HG02571 (cell line): ENCODE data around the gene HOXB4.

Experiments
- ATAC-seq: cut with Tn5 transposase; IDR thresholded peaks from one replicate; pipeline ENCODE4 v1.9.1; 2021; ENCODE audit warnings: mild to moderate bottlenecking, moderate library complexity; ENCODE audit not compliant: unreplicated experiment

HOXB4 gene

DNA sequence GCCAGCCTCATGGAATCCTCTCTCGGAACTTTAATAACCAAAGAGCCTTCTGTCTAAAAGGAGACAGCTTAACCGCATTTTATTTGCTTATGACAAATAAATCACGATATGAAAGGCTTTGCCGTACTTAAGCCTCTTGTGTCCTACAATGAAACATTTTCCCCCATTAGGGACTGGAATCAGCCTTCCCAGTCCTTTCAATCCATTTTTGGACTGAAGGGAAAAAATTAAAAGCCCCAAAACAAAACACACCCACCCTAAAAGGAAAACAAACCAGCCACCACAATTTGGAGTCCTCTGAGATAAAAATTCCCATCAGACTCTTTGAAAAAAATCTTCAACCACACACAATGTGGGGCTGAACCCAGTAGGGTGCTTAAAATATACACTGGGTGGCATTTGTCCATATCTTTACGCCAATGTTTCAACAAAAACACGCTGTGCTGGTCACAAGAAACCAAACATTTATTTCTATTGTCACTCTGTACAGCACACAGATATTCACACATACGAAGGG, 3.0 kb downstream of the HOXB4 start:
- ATAC-seq = no peak

DNA sequence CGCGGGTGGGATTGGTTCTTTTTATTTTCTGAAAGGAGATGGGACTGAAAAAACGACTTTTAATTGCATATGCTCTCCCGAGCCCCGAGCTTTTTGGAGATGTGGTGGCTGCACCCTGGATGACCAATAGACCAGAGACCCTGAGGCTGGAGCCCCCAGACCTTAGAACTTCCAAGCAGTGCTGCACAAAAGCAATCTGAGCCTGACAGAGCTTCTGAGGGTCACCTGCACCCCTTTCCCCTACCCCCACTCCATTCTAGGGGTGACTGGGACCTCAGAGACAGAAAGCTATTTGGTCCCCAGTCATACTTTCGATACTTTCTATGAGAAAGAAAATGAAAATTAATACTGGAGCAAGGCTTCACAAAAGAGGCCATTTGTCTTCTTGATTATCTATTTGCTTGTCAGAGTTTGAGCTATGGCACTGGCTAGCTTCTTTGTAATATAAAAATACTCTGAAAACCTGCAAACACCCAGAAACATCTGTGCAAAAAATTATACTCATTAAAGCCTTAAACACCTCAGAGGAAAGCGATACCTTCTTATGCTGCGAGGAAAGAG, 3.6 kb downstream of the HOXB4 start:
- ATAC-seq = no peak

DNA sequence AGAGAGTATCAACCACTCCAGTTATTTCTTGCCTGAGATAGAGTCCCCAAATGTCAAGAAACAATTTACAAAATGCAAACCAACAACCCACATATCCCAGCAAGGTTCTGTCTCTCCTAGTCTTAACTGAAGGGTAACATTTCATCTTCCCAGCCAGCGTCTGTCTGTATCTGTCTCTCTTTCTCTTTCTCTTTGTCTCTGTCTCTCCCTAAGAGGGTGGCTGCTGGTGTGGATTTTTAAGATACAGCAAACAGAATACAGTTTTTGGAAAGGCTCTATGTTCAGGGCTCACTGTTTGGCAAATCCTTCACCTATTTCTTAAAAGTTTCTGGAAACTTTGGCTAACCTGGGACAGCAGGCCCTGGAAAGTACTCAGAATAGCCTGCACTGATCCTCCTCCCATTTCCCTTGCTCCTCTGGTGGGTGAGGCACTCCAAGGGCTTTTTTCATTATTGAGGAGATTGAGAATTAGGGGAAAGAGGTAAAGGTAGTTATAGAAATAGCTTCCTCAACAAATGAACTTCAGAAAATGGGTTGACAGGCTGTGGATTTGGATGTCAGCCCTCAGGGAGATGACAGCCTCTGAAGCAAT, 6.2 kb downstream of the HOXB4 start:
- no peak for ATAC-seq

DNA sequence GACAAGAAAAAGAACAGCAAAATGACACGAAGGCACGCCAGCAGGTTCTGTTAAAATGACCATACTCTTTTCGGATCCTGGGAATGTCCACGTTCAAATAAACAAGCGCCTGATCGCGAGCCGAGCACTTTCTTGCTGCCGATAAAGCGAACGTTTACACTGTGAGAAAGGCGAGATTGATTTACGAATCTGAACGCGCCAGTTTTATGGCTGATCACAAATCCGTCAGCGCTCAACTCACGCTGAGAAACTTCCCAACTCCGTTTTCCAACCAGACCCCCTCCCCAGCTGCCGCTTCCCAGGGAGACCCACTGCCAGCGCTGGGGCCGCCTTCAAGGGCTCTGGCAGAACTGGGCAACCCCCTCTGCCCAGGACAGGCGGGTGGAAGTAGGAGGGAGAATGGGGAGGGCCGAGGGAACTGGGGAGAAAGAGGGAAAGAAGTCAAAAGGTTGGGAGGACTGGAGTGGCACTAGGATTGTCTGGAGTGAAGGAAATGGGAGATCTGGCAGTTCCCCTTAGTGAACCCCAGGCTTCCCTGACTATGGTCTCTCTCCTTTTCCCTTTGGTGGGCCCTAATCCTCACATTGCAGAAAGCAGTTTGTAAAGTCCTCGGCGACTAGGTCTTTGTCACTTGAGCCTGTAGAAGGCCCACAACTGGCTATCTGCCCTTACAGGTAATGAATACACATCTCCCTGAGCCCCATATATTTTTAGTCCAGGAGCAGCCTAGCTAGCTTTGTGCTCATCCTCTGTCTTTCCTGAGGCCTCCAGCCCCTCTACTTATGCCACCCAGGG, 6.9 kb downstream of the HOXB4 start:
- no peak for ATAC-seq

DNA sequence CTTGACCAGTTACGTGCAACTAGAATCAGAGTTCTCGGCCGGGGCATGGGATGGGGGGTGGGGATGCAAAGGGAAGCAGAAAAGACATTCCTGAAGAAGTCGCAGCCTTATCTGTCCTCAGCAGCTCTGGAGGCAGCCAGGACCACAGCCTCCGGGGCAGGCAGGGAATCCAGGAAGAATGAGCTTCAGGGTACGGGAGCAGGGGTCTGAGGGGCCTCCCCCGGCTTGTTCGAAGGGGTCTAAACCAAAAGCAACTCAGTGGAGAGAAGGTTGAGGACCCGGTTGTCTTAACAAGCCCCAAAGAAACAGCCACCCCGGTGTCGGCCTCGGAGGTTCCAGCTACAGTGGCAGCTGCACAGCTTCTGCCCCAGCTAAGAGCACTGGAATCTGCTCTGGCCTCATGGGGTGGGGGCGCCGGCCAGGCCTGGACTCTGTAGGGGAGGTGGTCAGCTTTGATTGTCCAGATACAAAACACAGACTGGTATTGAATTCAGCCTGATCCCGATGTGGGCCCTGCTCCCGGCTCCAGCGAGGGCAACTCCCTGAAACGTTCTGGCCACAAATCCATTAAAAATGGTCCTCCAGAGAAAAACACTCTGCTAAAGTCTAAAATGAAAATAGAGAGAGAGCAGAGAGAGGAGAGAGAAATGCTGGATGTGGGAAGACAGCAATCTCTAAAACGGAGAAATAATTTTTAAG, 7.7 kb downstream of the HOXB4 start:
- ATAC-seq = no peak

DNA sequence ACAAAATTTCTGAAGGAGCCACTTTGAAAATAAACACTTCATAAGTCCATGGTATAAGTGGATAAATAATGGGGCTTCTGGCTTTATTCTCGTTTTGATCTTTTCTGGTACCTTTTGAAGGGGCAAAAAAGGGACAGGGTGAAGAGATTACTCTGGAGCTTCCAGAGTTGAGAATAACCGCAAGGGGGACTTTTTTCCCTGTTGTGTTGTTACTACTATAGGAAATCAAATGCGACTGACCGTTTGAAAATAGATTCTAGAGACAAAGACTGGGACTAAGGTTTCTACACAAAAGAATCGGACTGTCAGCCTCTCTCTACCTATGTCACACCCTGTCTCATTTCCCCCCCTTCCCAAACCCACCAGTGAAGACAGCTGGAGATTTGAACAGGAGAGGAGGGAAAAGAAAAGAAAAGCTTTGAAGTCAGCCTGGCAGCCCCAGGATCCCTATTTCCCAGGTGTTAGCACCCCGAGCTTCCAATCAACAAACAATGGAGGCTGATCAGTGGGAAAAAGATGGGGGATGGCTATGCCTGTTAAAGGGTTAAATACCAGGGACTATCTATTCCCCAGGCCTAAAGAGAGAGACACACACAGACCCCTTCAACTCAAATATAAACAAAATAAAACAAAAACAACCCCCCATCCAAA, 8.4 kb downstream of the HOXB4 start:
- ATAC-seq = no peak

DNA sequence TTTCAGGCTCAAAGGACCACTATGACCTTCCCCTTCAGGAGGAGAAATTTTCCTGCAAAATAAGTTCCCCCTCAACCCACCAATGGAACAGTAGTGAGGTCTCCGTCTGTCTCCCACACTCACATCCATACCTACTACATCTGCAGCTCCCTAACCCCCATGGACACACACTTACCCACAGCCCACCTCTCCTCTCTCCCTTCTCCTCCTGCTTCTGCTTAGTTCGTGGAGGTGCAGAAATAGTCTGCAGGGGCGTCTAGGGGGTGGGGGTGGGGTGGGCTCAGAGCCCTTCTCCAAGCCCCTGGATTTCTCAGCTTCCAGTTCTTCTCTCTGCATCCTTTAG, 8.9 kb downstream of the HOXB4 start:
- no peak for ATAC-seq

DNA sequence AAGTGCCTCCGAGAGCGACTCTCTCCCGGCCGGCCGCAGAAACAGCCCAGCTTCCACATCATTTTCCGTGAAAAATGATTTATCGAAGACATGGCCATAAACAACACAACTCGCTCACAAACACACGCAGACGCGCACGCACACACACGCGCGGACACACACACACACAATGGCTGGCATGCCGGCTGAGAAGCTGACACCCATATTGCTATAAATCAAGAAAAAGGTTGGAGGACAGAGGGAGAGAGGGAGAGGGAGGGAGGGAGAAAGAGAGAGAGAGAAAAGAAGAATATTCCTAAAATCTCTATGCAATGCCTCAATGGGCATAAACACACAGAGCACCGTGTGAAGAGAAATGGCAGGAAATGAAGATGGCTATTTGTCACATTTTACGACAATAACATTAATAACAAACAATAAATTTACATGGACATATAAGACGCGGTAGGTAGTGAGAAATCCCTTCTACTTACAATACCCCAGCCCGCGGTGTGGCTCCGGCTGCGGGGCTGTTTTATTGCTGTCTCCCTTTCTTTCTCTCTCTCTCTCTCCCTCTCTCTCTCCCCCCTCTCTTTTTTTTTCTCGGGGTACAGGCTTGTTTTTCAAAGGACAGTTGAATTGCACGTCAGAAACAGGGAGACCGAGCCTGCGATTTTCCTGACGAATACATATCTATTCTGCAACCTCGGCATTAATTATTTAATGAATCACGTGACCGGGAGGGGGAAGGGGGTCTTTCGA, 9.5 kb downstream of the HOXB4 start:
- no peak for ATAC-seq

DNA sequence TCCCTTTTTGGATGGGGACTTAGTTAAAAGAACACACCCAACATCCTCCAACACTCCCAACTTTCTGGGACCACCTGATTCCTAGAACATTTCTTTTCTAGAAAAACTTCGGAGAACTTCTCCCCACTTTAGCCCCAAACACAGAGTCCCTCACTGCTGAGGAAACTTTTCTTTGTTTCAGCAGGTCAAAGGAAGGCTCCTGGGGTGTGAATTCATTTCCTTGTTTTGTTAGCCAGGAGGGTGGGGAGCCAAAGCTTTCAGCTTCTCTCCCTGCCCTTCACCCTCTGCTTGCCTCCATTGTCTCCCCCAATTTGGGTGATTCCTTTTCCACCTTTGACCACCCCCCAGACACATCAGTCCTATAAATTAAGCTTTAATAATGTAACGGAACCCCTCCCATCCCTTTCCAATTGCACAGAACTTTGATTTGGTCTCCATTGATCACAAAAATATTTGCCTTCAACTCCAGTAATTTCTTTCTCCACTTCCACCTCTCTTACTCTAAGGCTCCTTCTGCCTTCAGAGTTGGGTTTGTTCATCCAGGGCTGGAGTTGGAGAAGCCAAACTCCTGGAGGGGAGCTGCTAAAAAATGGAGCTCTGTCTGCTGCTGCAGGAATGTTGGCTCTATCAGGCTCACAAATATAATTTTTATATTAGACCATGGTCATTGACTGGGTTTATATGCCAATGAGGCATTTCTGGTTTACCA, 10.3 kb downstream of the HOXB4 start:
- ATAC-seq = no peak

DNA sequence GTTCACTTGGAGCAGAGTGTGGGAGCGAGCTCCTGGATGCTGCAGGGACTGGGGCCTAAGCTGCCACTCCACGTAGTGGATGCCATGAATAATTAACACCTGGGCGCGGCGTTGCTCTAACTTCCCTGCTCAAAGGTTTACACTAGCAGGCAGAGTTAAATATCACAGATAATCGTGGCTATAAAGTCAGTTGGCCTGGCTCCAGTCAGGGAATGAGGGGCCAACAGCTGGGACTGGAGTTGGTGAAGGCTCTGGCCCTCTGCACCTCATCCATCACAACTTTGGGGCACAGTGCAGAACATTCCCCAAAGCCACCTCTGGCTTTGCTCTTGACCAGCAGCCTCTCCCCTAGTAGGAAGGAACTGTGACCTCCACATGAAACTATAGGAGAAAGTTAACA, 10.9 kb downstream of the HOXB4 start:
- ATAC-seq = no peak

DNA sequence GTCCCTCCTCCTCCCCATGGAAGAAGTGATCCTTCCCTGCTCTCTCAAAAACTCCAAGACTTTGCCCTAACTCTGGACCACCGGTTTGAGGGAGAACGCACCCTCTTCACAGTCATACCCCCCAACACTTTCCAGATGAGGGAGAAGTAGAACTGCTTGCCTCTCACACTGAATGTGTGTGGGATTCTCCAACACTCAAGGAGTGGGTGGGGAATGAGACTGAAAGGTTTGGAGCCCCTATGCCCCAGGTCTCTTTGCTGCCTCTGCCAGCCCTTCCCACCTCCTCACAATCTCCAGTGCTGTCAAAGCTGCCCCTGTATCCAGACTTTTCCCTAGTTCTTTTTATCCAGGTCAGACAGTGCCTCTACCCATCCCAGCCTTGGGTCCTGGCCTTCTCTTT, 11.4 kb downstream of the HOXB4 start:
- ATAC-seq = no peak

DNA sequence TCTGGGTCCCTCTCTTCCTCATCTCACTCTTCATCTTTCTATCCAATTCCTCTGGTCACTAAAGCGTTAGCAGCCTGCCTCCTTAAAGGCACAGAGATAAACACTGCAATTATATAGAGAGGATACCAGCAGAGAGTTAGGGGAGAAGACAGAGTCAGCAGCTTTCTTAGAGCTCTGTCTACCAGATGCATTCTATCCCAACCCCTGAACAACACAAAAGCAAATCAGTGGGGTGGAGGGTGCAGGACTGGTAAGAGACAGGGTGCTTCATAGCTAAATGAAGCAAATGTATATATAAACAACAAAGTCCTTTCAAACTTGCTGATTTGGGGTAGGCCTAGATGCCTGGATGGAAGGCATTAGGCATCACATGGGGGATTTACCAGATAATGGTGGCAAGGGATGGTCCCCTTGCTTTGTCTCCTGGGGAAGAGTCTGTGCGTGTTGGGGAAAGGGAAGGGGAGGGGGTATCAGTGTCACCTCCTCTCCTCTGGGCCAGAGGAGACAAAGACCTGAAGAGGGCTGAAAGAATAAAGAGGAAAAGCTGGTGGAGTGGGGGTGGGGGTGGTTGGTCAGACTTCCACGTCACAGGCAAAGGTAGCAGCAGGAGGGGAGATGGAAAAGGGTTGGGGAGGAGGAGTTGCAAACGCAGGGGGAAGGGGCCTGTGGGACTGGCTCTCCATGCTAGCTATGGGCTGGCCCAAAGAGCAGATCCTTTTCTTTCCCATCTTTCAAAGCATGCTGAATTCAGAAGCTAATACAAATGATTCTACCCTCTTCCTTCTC, 12.0 kb downstream of the HOXB4 start:
- ATAC-seq = no peak

DNA sequence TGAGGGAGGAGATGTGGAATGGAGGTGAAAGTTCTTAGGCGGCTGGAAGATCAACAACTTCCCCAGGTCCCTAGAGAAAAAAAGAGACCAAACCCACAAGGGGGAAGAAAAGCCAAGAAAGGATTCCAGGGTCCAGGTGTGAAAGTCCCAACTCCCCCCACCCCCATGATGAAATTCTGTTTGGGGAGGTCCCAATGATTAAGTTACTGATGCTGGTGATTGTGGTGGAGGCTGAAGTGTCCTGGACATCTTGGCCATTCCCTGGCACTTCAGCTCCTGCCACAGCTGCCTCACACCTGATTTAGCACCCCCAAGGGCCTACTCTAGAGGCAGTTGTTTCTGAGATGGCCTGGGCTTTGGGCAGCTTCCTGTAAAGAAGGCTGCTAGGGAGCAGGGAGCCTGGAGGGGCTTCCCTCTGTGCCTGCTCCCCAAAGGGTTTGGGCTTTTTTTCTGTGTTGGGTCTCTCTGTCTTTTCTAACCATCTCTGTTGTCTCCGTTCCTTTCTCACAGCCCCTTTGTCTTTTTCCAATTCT, 13.1 kb downstream of the HOXB4 start:
- no peak for ATAC-seq

DNA sequence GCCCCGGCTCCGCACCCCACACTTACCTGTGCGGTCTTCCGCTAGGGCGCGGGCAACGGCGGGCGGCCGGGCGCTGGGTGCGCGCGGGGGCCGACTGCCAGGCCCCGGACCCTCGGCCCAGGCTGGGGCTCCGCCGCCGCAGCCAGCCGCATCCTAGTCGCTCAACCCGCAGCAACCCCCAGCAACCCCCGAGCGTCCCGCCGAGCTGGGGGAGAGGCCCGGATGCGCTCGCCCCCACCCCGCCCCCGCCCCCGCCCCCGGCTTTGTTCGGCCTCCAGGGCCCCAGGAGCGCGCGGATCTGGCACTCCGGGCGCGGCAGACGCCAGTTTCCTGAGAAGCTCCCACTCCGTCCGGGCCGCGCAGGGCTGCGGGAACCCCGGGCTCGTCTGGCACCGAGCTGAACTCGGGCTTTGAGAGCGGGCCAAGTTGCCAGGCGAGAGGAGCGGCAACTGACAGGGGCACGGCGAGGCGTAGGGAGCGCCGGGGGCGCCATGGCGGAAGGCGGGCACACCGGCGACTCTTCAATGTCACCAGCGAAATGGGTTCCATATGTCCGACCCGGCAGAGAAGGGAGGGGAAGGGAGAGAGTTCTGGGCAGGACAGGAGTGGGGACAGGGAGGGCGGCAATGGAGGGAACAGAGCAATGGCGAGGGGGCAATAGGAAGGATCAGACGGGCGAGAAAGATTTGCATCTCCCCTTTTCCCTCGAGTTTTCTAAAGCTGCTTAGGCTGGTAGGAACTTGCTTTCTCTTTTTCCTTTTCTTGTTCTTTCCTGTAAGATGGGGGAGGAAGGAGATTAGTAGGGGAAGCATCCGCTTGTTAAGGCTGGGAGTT, 13.7 kb downstream of the HOXB4 start:
- no peak for ATAC-seq

DNA sequence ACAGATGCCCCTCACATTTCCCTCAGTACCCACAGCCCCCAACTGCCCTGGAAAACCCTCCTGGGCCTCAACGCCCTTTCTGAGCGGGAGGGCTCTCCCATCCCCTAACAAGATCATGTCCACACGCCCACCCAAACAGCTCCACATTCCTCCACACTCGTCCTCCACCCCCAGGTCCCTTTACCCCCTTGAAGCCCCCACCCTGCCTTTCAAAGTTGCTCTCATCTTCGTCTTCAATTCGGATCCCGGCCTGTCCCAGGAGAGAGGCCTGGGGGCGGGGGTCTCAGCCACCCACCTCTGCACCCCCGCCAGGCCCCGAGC, 14.3 kb downstream of the HOXB4 start:
- ATAC-seq = no peak

DNA sequence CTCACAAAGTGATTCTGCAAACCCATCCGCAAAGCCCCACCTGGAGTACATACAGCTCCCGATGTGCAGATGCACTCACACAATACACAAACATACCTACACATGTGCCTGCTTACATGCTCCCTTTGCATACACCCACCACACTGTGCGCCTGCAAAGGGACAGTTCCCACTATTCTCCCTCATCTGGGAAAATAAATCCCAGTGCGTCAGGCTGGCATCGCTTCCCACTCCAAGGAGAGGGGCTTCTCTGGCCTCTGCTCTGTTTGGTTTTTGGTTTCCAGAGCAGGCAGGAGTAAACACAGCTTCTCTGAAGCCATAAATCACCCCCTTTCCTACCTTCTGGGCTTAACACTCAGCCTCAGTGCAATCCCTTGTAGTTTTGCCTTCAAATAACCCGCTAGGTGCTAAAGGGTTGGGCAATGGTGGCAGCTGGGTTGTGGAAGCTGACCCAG, 14.7 kb downstream of the HOXB4 start:
- ATAC-seq = no peak

DNA sequence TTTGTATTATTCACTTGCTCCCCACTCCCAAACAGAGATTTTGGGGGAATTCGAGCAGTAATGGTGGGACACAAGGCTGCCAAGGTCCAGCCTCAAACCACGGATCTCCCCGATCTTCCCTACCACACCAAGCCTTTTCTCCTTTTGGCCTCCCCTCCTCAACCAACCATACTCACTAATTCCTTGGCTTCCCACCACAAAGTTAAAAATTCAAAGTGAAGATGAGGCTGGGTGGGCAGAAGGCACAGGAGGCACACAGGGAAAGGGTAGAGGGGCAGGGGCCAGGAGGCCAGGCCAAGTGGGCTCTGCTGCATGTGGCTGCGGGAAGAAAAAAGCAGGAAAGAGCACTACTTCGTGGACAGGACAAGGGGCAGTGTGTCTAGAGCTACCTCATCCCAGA, 15.2 kb downstream of the HOXB4 start:
- no peak for ATAC-seq
